Measurements from ENCODE around the gene PKP1.

GRCh38 chr1:201369209-201369608 lies 85.9 kb downstream of the PKP1 start:
- TF ChIP-seq CTCF (IDR thresholded peaks at IDR 0.05): no peak
- TF ChIP-seq POLR2A (IDR thresholded peaks at IDR 0.05): no peak
